NCI-H2029 treated with DMSO at 0.1 percent for 48 hours (cell line): ENCODE measurements around the gene CDKN2AIP.

Experiments
- DNase-seq: peaks from one replicate; lab custom pipeline; 2025; lab: John Stamatoyannopoulos, UW

CDKN2AIP gene, protein sequence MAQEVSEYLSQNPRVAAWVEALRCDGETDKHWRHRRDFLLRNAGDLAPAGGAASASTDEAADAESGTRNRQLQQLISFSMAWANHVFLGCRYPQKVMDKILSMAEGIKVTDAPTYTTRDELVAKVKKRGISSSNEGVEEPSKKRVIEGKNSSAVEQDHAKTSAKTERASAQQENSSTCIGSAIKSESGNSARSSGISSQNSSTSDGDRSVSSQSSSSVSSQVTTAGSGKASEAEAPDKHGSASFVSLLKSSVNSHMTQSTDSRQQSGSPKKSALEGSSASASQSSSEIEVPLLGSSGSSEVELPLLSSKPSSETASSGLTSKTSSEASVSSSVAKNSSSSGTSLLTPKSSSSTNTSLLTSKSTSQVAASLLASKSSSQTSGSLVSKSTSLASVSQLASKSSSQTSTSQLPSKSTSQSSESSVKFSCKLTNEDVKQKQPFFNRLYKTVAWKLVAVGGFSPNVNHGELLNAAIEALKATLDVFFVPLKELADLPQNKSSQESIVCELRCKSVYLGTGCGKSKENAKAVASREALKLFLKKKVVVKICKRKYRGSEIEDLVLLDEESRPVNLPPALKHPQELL

DNA sequence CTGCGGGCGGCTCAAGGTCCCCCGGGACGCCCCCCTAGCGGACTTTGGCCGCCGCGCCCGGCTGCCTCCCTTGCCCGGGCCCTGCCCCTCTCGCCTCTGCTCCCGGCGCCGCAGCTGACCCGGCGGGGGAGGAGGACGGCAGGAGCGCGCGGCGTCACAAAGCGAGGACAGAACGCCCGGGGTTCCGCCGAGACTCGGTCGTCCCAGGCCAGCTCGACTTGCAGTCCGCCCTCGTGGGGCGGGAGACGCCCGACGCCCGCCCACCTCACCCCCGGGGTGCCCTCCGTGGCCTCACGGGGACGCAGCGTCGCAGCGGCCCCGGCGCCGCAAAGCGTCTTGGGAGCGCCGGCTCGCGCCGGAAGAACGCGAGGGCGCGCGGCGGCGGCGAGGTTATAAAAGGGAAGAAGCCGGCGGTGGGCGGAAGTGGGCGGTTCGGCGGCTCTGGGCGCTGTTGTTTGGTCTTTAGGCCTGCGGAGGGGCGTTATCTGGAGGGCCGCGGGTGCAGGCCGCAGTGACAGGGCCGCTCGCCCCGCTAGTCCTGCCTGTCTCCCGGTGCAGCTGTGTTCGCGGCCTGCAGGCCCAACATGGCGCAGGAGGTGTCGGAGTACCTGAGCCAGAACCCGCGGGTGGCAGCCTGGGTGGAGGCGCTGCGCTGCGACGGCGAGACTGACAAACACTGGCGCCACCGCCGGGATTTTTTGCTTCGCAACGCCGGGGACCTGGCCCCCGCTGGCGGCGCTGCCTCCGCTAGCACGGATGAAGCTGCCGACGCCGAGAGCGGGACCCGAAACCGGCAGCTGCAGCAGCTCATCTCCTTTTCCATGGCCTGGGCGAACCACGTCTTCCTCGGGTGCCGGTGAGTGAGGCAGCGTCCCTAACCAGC, at the start of gene CDKN2AIP:
Gene CDKN2AIP, plus strand, starts transcription at position 423 of the 883 bp plus-strand sequence. Its CDS starts 162 bp downstream, at position 585.
- peak; percentile 62 for DNase-seq

DNA sequence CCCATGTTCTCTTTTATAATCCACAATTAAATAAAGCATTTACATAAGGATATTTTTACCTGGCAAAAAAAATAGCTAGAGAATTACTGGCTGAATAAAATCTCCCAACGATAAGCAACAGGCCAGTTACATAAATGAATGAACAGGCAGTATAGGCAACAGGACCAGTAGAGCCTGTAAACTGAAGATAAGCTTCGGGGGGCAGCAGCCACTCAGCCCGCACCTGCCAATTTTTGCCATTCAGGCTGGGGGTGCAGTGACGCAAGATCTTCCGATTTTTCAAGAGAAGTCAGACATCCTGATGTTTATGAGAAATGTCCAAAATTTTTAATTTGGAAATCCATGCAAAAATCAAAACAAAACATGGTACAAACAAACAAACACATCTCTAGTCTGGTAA, 49.0 kb upstream of the CDKN2AIP start:
- DNase-seq = no peak

DNA sequence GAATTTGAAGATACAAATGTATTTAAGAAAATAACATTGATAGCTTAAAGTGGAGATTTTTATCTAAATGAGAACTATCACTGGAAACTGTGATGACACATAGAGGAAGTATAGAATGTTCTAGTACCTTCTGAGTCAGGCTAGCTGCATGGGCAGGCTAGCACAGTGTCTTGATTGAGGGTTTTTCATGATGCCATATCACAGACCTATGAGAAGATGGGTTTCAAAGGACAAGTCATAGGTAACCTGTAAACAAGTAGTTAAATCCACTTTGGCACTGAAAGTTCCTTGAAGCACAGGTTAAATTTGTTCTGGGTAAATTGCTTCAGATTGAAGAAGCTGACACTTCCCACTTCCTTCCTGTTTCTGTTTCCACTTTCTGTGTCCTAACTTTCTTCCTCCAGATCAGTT, 48.2 kb upstream of the CDKN2AIP start:
- DNase-seq = no peak

DNA sequence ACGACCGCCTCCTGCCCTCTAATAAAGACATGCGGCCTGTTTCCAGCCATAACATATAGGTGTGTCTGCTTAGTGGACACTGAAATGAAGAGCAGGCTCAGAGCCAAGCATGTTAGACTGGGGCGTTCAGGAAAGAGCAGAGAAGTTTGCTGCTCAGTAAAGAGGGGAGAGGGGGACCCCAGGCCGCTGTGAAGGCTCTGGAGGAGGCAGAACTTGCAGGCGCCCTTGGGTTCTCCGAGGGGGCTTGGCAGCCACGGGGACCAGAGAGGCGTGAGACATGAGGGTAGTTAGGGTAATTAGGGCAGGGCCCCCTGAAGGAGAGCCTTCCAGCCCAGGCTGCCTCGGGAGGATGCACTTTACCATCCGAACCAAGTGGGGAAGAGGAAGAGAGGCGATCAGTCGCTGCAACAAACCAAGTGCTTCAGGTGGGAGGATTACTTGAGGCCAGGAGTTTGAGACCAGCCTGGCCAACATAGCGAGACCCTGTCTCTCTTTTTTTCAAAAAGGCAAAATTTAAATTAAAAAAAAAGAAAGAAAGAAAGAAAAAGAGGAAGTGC, 46.6 kb upstream of the CDKN2AIP start:
- no peak for DNase-seq

DNA sequence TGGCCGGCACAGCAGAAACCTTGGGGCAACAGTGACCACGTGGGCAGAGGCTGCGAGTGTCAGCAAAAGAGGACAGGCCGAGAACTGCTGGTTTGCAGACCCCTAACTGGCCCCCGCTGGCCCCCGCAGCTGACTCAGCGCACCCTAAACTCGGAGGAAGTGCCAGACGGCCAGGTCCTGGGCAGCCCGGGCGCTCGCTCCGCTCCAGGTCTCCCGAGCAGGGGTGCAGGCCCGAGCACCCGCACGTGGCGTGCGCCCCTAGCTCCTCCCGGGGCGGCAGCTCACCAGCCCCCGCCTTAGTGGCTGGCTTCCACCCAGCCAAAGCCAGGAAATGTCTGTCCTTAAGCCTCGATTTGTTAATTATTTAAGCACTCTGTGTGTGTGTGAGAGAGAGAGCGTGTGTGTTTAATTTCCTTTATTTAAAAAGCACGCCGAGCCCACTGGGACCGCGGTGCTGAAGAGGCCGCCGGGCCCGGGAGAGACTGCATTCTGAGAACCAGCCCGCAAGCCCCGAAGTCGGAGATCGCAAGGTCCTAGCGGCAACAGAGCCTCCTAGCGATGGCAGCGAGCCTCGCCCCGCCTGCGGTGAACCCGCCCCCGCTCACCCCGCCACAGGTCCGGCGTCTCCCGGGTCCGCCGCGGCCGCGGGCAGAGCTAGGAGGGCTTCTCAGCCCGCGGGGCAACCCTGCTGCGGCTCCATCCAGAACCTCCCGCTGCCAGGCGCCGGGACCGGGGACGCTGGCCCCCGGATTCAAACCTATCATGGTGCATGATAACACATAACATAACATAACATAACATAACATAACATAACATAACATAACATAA, 45.9 kb upstream of the CDKN2AIP start:
- peak; percentile 2 for DNase-seq

DNA sequence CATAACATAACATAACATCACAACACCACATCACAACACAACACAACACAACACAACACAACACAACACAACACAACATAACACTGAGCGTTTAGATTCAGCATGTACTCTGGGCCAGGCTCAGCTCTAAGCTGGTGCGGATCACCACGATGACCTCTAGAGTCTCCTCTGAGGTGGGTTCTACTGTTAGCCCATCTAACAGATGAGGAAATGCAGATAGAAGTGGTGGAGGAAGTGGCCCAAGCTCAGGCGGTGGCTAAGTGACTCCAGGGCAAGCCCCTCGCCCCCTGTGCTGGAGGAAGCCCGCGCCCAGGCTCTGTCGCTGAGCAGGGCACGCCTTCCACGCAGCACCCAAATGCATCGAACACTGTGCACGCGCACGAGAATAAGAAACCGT, 45.3 kb upstream of the CDKN2AIP start:
- no peak for DNase-seq

DNA sequence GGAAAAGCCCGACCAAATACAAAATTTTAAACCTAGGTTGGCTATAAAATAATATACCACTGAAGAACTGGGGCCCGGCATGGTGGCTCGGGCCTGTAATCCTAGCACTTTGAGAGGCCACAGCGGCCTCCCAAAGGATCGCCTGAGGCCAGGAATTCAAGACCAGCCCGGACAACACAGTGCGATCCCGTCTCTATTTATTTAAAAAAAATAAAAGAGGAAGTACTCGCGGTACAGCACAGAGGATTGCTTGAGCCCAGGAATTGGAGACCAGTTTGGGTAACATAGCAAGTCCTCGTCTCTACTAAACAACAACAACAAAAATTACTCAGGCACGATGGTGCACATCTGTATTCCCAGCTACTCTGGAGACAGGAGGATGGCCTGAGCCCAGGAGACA, 44.8 kb upstream of the CDKN2AIP start:
- no peak for DNase-seq

DNA sequence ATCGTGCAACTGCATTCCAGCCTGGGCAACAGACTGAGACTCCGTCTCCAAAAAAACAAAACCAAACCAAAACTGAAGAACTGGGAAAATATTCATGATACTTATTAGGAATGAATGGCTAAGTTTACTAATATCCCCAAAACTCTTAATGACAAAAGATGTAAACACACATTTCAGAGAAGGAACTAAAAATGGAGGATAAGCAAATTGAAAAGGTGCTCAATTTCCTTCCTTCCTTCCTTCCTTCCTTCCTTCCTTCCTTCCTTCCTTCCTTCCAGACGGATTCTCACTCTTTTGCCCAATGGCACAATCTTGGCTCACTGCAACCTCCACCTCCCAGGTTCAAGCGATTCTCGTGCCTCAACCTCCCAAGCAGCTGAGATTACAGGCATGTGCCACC, 44.4 kb upstream of the CDKN2AIP start:
- no peak for DNase-seq

DNA sequence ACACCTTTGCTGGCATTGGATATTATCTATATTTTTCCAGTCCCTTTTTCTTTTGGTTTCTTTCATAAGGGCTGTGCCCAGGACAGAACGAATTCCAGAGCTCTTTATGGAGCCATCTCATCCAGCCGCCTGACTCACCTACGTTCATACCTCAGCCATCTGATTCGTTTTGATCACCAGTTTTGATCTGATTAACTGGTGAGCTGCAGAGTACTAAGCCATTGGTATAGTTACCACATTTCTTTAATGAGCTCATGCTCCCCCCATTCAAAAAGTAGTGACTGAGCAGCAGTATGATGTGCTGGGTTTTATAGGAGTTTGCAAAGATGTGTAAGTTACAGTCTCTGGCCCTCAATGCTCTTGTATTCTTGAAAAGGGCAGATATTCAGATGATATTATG, 43.0 kb upstream of the CDKN2AIP start:
- DNase-seq = no peak

DNA sequence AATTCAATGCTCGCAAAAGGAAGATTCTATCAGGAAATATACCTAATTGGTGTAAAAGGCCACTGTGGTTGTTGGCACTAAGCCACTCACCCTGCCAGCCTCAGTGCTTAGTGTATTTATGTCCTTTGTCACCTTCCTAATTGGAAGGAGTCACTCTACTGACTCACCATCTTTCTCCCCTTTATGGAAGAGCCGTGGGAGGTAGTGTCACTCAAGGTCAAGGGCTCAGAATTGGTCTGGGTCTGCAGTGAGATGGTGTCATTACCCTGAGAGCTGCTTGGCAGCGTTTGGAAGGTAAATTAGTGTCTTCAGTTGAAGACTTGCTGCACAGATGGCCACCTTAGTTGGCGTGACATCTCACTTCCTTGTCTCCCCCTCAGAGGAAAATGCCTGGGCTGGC, 41.7 kb upstream of the CDKN2AIP start:
- peak; percentile 23 for DNase-seq

DNA sequence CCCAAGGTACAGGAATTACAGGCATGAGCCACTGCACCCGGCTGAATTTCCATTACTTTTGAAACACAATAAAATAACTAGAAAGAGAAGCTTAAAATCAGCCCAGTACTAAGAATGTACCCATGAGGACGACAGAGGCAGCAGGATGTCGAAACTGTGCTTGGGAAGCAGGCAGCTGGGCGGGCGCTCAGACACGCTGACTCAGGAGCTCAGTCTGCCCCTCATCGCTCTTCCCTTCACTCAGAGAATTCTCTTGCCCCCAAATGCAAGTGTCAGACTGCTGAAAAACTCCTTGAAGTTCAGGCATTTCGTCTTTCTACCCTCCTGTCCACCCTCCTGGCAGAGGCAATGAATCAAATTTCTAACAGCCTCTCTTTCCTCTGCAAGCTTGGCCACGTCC, 41.0 kb upstream of the CDKN2AIP start:
- no peak for DNase-seq

DNA sequence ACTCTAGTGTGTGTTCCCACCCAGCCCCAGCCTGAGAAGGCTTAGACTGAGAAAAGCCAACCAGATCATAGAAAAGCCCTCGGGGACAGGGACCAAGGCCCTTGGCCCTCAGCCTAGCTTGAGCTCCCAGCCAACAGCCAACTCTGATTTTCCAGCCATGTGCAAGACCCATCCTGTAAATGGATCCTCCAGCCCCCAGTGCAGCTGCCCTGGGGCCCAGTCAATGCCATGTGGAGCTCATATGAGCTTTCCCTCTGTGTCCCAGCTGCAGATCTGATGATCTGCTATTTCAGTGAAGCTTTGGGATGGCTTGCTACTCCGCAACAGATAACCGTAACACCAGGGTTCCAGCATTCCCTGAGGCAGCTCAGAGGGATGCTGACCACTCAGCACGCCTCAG, 40.5 kb upstream of the CDKN2AIP start:
- DNase-seq = no peak

DNA sequence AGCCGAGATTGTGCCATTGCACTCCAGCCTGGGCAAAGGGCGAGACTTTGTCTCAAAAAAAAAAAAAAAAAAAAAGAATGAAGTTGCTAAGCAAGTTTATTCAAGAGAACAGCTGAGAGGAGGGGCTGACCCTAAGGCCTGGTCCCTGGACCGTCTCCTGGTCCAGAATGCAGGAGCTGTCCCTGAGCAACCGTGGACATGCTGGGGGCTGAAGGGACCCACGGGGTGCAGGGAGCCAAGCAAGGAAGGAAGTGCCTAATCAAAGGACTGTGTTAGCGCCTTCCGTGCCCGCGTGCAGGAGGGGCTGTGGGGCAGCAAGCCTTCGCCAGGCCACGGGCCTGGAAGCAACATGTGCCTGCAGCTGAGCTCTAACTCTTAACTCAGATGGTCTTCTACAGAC, 39.1 kb upstream of the CDKN2AIP start:
- DNase-seq = no peak

DNA sequence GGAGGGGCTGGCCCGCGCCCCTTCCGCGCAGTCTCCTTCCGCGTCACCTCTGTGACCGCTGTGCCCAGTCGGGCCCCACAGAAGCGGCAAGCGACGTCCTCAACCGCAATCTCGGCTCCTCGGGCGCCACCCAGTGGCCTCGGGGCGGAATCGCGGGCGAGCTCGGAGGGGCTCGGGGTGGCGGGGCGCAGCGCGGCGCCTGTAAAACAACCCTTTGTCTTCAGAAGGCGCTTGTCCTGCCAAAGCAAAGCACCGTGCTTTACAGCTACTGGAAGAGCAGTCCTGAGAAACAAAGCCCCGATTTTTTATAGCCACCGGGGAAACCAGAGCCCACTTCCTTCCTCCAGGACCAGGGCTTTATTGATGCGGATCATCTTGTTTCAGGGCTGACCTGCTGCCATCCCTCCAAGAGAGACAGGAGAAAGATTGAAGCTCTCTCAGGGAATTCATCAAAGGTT, 37.3 kb upstream of the CDKN2AIP start:
- DNase-seq = peak; percentile 32

DNA sequence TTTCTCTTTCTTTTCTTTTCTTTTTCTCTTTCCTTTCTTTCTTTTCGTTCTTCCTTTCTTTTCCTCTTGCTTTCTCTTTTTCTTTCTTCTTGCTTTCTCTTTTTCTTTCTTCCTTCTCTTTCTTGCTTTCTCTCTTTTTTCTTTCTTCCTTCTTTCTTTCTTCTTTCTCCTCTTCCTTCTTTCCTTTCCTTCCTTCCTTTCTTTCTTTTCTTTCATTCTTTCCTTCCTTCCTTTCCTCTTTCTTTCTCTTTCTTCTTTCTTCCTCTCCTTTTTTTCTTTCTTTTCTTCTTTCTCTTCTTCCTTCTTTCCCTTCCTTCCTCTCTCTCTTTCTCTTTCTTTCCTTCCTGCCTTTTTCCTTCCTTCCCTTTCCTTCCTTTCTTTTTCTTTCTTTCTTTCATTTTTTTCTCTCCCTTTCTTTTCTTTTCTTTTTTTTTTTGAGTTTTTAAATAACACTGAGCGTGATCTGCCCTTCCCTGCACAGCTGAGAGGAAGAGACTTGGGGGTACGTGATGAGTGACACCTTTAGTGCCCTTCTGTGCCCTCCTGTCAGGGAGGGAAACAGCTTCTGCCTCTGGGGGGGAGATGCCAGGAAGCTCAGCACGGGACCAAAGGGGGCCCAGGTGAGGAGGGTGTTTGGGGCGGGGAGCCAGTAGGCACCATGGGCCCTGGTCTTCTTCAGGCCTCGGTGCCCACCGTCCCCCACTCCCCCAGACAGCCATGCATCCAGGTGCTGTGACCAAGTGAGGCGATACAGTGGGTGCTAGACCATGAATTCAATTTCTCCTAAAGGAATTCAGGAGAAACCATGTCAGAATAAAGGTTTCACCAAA, 36.6 kb upstream of the CDKN2AIP start:
- no peak for DNase-seq

DNA sequence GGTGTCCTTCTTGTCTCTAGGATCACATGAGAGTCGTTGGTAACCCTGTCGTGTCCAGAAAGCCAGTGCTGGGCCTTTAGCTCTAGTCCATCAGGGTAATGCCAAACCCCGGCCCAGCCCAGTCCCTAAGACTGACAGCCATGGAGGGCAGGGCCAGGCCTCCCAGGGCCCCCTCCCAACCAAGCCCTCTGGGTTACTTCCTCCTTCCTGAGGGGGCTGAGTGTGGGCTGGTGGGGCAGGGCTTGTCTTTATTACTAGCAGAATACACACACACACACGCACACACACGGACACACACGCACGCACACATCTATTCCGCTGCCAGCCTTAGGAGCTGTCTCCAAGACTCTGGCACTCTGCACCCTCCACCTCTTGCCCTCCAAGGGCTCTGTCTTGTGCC, 35.6 kb upstream of the CDKN2AIP start:
- no peak for DNase-seq

DNA sequence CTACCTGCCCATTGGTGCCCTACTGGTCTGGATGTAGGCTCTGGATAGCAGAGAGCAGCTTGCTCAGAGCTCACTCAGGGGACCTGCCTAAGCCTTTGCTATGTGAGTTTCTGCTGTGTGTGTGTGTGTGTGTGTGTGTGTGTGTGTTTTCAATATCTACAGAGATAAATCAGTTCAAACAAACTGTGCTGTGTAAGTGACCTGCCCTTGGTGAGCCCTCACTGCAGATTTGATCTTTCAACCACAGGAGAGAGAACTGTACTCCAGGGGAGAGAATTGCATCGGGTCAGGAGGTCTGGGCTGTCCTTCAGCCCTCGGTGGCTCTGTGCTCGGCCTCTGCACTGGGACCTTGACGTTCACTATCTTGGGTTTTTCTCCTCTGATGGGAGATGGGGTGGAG, 35.0 kb upstream of the CDKN2AIP start:
- DNase-seq = no peak

DNA sequence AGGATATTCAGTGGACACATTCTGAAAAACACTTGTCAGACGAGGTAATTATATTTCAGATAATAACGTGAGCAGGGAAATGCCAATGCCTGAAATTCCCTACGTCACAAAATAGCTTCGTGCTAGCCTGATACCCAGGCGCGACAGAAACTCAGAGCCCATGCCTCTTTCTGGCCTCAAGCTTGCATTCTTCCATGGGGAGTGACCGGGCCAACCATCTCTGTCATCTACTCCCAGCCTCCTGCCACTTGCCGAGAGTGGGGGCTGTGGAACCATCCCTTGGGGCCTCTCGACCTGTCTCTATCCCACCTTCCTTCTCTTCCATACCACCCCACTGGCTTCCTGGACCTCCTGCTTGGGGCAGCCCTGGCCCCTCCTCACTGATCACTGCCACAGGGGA, 34.5 kb upstream of the CDKN2AIP start:
- no peak for DNase-seq

DNA sequence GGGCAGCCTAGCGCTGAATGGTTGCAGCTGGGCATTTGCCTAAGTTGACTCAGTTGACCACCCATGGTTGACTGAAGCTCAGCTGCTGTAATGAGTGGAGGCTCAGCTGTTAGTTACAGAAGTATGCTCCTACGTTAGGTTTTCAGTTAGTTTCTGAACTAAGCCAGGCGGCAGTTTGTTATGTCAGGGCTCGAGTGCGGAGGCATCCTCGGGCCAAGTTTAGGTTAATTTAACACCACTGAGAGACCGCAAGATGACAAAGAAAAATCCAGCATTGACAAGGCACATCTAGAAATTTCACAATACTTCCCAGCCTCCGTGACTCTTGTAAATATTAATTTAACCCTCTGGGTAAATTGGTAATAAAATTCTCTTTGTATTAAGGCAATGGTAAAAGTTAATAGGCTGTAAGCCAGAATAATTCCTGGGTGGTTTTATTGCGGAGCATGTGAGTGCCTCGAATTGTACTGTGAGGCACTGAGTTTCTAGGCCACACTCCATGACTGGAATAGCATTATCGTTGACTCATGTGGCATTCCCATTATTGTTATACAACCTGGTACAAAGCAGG, 33.1 kb upstream of the CDKN2AIP start:
- DNase-seq = no peak

DNA sequence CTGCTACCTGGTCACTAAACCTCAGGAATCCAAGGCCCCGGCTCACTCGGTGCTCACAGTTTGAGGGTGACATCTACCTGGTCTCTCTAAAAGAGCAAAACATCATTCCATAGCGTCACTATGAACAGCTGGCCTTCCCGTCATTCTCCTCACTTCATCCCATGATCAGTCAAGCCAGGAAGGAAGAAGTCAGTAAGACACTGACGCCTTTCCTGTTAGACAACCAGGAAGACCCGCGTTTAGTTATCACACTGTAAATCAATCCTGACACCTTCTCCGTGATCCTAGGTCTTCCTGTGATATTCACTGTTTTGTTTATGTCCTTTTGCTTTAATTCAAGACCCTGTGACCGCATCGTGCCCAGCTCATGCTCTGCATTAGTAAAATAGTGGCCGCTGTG, 31.6 kb upstream of the CDKN2AIP start:
- no peak for DNase-seq
